KBM-7 (cell line): ENCODE data around the gene CACNA1C.
A peak's percentile ranks its signal among the peaks of the same experiment; 100 is the strongest.

Source experiments
- DNase-seq: peaks from one replicate; pipeline ENCODE4 v3.0.0-alpha.2; 2015
- in situ Hi-C: fragments of 300-500 bp; cut with MboI; formaldehyde crosslinking; loops from 2 replicates; pipeline ENCODE4 v1.14.3; 2020; ENCODE audit warnings: low sequenced_read_pairs, low pct_unique_long_range_greater_than_20kb, mixed read lengths

CACNA1C gene

DNA sequence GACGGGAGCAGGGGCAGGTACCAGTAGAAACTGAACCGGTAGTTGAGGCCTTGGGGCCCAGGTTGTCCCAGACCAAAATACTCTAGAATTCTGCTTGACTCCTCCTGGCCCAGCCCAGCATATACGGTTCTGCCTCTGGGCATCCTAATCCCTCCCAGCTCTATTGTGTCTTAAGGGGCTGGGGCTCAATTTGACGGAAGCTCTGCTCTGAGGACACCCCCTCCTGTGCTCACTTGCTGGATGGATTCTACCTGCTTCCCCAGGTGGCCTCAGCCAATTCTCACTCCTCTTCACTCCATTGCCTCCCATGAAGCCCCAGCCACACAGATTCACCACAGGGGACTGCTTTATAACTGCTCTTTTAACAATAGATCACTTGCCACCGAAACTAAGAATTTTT is 522.5 kb downstream of the CACNA1C start:
- DNase-seq = no peak
- in situ Hi-C loops = loop anchor here (25.0 kb wide), 1 partner anchor 513 kb away; the partner anchor contains the start of gene CACNA1C

DNA sequence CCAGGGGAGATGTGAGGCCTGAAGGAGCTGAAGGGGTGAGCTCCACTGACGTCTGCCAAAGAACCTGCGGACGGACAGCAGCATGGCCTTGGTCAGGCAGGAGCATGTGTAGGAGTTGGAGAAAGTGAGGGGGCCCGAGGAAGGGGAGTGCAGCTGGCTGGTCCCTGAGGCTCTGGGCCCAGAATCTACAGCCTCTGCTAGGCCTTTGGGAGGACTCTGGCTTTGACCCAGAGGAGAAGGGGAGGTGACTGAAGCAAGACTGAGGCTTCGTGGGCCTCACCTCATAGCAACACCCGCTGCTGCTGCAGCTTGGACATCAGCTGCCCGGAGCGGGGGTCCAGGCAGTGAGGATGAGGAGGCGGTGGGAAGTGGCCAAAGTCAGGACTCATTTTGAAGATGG is 525.4 kb downstream of the CACNA1C start:
- no peak for DNase-seq
- in situ Hi-C loops = loop anchor here (25.0 kb wide), 1 partner anchor 516 kb away; the partner anchor contains the start of gene CACNA1C

DNA sequence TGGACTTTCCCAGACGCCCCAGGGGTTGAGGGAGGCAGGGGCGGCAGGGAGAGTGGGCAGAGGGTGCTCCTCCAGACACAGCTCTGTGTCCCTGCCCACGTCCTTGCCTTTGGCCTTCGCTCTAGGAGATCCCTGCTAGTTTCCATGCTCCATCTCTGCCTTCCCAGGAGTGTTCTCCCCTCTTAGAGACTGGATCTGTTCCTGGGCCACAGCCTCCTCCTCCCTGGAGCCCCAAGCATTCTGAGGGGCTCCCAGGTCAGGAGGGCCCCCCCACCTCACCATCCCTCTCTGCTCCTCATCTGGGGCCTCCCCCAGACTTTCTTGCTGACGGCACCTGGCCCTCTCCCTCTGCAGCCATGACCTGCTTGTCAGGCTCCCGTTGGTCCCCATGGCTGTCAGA is 526.0 kb downstream of the CACNA1C start:
- in situ Hi-C loops = loop anchor here (25.0 kb wide), 1 partner anchor 516 kb away; the partner anchor contains the start of gene CACNA1C
- no peak for DNase-seq

DNA sequence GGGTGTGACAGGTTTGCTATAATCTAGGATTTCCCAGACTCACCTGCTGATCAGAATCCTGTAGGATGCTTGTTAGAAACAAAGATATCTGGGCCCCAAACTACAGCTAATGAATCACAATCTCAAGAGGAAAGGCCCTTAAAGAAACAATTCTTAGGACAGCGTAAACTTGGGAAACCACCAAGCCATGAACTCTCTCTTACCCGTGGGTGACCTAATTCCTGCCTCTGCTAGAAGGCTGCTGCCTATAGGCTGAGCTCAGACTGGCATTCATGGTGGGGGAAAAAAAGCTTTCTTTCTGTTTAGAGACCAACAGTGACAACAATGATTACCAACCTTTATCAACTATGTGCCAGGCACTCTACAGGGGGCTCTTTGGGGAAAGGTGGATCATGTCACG is 528.0 kb downstream of the CACNA1C start:
- no peak for DNase-seq

DNA sequence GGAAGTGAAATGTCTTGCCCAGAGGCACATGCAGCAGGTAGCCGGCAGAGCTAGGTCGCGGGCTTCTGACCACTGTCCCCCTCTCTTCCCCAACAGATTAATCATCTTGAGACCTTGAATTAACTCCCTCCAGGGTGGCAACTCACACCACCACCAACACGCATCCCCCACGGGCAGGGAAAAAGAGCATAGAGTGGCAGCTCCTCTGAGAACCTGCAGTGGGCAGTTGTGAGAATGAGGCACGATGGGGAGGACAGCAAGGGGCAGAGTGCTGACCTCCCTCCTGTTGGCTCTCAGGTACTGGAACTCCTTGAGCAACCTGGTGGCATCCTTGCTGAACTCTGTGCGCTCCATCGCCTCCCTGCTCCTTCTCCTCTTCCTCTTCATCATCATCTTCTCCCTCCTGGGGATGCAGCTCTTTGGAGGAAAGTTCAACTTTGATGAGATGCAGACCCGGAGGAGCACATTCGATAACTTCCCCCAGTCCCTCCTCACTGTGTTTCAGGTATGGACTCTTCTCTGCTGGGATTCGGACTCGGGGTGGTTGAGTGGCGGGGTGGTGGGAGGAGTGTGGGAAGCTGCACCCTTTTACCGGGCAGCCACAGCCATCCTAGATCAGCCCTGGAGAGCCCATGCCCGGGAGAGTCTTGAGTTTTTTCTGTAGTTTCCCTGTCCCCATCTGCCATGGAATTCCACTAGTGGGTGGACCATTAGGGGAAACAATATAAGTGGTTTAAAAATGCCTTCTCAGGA is 528.7 kb downstream of the CACNA1C start:
- in situ Hi-C loops = loop anchor here (25.0 kb wide), 1 partner anchor 519 kb away; the partner anchor contains the start of gene CACNA1C

More for the DNA sequence above, 528.0 kb downstream of the CACNA1C start:
- in situ Hi-C loops = loop anchor here (25.0 kb wide), 1 partner anchor 519 kb away; the partner anchor contains the start of gene CACNA1C

DNA sequence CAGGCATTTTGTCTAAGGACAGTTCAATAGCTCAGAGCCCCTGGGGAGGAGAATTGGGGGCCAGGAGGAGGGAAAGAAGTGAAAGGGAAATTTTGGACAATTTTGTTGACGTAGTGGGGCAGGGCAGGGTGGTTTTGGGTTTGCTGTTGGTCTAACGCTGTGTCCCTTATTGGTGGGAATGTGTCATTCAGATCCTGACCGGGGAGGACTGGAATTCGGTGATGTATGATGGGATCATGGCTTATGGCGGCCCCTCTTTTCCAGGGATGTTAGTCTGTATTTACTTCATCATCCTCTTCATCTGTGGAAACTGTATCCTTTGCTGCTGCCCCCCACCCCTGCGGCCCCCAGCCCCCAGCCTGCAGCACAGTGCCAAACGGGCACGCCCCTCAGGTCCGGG is 529.8 kb downstream of the CACNA1C start:
- in situ Hi-C loops = loop anchor here (25.0 kb wide), 1 partner anchor 520 kb away; the partner anchor contains the start of gene CACNA1C
- no peak for DNase-seq

More for the DNA sequence above, 528.7 kb downstream of the CACNA1C start:
- no peak for DNase-seq

DNA sequence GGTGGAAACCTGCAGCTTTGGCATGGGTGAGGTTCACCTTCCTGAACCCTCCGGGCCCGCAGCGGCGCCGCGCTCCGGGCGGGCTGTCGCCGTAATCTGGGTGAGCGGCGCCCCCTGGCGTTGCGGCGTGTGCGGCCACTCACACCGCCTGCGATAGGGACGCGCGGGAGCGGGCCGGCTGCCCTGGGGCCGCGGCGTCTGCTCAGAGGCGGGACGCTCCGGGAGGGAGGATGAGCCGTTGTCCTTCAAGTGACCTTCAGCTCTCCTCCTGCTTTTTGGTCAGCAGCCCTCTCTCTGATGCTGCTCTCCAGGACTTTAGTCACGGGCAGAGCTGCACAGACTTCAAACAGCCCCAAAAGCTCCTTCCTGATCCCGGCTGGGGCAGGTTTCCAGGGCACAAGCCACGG is 530.3 kb downstream of the CACNA1C start:
- DNase-seq = peak; percentile 74
- in situ Hi-C loops = loop anchor here (25.0 kb wide), 1 partner anchor 521 kb away; the partner anchor contains the start of gene CACNA1C

DNA sequence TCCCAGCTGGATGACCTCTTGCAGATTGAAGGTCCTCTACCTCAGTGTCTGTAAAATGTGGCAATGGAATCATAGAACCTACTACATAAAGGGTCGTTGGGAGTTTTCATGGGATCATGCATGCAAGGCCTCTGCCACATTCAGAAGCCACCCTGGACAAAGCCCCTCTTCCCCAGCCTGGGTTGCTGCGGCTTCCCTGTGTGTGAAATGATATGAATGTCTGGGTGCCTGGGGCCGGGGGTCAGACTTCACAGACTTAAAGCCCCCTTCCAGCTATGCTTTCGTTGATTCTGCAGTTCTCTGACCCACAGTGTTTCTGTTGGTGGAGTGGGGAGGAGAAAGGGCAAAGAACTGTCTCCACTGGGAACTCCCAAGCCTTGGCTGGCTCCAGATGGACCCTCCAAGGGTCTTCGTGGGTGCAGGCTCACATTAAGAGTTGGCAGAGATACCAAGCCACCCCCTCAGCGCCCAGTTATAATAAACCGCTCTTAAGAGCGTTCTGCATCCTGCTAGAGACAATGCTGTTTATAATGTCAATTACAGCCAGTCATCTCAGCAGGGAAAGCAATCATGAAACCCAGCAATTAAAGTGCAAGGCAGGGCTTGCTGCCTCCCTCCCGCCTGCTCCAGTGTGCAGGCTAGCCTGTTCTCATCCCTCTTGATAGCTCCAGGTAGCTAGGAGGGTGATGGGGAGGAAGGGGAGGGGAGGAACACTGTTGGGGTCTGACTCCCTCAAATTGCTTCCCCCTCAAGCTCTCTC is 531.0 kb downstream of the CACNA1C start:
- in situ Hi-C loops = loop anchor here (25.0 kb wide), 1 partner anchor 522 kb away; the partner anchor contains the start of gene CACNA1C
- no peak for DNase-seq

DNA sequence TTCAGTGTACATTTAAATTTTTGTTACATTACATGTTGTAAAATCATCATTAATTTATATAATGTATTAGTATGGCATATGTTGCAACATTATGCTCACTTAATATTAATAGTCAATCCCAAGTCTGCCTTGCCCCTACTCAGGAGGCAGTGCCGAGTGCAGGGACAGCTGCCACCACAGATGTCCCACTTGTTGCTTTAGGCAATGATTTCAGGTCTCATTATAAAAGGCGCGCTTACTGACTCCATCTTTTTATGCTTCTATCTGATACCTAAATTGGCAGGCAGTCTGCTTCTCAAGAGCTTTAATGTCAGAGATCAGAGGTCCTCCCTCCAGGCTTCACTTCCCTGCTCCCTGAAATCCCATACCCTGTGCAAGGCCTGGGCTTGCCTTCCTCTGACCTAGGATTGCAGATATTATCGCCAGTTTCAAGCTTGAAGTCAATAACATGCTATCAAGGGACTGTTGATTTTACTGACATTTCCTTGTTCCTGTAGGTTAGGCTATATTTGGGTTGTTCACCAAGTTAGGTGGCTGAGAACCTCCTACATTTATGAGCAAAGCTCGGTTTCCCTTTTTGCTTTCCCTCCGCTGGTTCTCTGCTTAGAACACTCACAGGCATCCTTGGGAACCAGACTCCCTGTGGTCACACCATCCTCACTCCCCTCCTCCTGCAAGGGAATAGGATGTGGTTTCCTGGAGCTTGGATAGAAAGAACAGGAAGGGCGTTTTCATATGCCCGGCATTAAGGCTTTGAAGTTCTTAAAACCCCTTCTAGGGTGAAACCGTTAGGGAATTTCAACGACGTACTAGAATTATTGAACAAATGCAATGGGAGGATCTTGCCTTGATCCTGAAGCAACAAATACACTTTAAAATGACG is 533.6 kb downstream of the CACNA1C start:
- in situ Hi-C loops = loop anchor here (25.0 kb wide), 1 partner anchor 524 kb away; the partner anchor contains the start of gene CACNA1C
- peak; percentile 16 for DNase-seq

DNA sequence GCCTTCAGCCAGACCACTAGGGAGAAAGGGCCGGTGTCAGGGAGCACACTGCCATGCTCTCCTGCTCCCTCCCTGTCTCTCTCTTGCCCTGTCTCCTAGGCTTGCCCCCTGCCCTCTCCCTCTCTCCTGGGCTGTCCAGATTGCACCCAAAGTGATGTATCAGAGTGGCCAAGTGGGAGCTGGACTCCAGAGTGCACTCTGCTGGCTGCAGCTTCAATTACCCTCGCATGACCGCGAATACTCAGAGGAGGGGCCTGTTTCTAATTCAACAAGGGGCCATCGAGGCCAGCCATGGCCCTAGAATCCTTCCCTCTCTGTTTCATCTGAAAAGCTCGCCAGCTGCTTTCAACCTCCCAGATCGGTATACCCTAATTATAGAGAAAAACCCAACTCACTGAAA is 535.6 kb downstream of the CACNA1C start:
- in situ Hi-C loops = loop anchor here (25.0 kb wide), 1 partner anchor 526 kb away; the partner anchor contains the start of gene CACNA1C
- DNase-seq = no peak

DNA sequence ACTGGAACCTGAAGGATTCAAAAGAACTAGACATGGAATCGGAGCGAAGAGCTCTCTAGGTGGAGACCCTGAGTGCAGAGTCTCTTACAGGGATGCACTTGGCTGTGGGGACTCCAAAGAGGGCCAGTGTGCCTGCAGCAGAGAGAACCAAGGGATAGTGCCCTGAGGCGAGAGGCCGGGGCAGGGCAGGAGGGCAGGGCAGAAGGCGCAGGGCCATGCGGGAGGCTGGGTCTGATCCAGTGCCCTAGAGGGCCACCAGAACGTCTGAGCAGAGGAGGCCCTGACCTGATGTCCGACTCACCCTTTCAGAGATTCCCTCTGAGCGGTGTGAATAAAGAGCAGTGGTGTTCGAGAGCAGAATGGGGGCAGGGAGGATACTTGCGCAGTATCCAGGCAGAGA is 536.6 kb downstream of the CACNA1C start:
- in situ Hi-C loops = loop anchor here (25.0 kb wide), 1 partner anchor 527 kb away; the partner anchor contains the start of gene CACNA1C
- DNase-seq = no peak

DNA sequence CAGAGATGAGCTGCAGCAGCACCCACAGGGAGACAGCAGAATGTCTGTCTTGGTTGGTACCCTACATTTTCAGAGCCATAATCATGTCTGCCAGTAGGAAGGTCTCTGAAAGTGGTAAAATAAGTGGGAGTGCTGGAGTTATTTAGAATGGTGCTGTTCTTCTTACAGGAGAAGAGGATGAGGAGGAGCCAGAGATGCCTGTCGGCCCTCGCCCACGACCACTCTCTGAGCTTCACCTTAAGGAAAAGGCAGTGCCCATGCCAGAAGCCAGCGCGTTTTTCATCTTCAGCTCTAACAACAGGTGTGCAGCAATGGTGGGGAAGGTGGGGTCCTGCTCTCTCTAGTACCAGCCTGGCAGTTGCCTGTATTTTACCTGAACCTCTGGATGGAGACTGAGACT is 540.3 kb downstream of the CACNA1C start:
- in situ Hi-C loops = loop anchor here (25.0 kb wide), 1 partner anchor 531 kb away; the partner anchor contains the start of gene CACNA1C
- DNase-seq = no peak

DNA sequence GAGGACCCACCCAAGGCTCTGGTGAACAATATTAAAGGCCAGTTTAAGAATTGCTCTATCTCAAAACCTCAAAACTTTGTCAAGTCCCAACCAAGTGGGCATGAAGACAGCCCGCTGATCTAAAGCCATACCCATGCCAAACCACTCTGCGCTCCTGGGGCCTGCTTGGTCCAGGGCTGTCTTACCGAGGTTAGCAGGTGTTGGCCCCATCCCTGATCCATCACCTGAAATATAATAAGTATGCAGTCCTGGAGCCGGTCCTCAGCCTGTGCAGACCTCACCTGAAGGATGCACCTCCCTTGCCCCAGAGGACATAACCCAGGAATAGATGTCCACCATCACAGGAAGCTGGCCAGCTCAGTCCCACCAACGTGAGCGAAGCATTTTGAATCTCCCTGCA is 543.7 kb downstream of the CACNA1C start:
- in situ Hi-C loops = loop anchor here (25.0 kb wide), 1 partner anchor 534 kb away; the partner anchor contains the start of gene CACNA1C
- DNase-seq = no peak

DNA sequence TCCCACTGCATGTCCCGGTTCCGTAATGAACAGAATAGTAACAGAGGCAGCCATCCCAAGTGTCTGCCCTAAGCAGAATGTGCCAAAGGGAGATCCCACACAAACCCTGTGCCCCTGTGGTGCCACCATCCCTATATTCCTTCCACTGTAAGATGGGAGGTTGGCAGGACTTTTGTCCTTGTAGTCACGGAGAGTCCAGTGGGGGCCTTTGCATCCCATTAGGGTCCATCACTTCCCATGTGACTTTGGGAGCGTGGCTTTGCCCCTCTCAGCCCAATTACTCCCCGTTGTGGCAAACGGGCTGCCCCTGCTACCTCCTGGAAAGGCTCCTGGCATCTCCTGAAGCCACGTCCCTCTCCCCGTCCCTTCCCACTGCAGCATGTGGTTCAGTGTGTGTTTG is 552.5 kb downstream of the CACNA1C start:
- DNase-seq = no peak
- in situ Hi-C loops = no loop called here

DNA sequence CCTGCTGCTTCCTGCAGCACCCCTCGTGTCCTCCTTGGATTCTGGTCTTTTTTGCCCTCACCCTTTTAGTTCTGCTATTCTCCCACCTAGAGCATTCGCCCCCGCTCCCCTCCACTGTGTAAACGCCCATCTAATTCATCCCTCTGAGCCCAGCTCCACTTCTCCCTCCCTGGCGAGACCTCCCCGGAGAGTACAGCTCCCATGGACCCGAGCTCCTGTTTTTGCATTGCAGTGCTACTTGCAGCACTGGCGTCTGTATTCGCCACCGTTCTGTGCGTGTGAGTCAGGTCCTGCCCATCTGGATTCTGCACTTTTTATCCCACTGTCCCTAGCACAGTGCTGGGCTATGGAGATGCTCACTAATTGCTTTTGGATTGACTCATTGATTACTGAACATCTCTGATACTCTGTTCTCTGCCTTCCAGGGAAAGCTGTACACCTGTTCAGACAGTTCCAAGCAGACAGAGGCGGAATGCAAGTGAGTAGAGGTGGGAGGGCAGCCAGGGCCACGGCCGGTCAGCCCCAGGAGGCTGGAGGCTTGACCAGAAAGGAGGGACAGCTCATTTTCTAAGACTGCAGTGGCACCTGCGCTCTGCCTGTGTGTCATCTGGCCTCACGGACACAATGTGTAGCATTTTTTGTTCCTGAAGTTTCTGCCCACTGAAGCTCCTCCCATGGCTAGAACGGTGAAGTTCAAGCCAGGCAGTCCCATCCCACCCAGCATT is 553.6 kb downstream of the CACNA1C start:
- in situ Hi-C loops = no loop called here
- DNase-seq = no peak

DNA sequence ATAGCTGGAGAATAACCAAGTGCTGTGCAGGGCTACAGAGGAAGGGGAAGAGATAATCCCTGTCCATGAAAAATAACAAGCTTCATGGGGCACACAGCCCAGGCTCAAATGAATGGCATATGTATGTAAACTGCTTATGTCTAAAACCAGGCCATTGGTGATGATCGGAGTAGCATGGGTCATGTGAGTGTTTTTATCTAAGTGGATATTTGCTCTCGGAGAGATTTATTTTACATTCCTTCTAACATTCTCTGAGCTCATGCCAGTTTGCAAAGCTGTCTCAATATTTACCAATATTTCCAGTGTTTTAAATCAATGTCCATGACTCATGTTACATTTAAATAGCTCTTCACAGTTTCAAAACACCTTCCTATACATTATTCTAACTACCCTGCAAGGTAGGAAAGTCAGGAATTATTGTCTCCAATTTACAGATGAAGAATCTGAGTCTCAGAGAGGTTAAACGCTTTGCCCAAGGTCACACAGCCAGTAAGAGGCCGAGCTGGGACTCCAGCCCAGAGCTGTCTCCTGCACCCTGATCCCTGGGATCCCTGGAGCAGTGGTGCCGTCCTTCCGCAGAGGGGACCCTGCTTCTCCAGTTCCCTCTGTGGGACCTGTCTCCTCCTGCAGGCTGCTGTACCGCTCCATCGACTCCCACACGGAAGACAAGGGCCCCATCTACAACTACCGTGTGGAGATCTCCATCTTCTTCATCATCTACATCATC is 555.3 kb downstream of the CACNA1C start:
- in situ Hi-C loops = no loop called here
- DNase-seq = no peak

DNA sequence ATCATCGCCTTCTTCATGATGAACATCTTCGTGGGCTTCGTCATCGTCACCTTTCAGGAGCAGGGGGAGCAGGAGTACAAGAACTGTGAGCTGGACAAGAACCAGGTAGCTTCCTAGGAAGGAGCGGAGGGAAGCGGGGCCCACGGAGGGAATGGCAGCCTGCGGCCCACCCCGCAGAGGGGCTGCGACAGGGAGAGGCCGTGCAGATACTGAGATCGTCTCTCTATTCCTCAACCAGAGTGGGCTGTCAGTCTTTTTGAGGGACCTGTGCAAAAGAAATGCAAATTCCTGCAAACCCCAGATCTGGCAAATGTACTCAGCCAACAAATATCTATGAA is 555.8 kb downstream of the CACNA1C start:
- in situ Hi-C loops = no loop called here

More for the DNA sequence above, 555.8 kb downstream of the CACNA1C start:
- DNase-seq = no peak
